ENCODE data around the gene RAI1.

DNA sequence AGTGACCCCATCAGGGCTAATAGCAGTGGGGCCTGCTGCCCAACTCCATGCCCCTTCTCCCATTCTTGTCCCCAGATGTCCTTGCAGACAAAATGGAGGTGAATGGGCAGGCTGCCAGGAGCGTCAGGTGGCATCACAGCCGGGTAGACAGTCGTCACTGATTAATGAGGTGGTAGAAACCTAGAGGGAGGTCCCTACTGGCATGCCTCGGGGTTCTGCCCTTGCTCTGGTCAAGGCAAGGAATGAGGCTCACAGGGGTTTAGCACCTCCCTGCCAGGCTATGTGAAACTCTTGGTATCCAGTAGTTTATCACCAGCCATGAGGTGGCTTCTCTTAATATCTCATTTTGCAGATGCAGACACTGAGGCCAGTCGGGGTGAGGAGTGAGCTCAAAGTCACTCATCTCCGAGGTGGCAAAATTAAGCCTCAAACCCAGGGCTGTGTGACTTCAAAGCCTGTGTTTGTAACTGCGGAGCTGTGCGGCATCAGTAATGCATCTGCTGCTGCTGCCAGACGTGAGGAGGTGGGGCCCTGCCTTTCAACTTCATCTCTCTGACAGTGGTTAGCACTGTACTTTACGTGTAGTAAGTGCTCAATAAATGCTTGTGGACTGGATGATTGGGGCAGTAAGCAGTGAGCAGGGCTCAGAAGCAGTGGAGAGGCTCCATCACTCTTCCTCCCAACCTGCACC lies 21.3 kb downstream of the RAI1 start:
- TF ChIP-seq, protein P1, sequence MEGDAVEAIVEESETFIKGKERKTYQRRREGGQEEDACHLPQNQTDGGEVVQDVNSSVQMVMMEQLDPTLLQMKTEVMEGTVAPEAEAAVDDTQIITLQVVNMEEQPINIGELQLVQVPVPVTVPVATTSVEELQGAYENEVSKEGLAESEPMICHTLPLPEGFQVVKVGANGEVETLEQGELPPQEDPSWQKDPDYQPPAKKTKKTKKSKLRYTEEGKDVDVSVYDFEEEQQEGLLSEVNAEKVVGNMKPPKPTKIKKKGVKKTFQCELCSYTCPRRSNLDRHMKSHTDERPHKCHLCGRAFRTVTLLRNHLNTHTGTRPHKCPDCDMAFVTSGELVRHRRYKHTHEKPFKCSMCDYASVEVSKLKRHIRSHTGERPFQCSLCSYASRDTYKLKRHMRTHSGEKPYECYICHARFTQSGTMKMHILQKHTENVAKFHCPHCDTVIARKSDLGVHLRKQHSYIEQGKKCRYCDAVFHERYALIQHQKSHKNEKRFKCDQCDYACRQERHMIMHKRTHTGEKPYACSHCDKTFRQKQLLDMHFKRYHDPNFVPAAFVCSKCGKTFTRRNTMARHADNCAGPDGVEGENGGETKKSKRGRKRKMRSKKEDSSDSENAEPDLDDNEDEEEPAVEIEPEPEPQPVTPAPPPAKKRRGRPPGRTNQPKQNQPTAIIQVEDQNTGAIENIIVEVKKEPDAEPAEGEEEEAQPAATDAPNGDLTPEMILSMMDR (conservative IDR thresholded peaks at IDR 0.05): no peak
- TF ChIP-seq ZFX (IDR thresholded peaks at IDR 0.05): no peak

Data from C4-2B (cell line).